GM18502 (cell line): Measurements from ENCODE around the gene TTC38.

Source experiments
- ATAC-seq: cut with Tn5 transposase; IDR thresholded peaks from one replicate; pipeline ENCODE4 v1.9.1; 2021; ENCODE audit warnings: mild to moderate bottlenecking; ENCODE audit not compliant: unreplicated experiment, poor library complexity

The TTC38 gene

DNA sequence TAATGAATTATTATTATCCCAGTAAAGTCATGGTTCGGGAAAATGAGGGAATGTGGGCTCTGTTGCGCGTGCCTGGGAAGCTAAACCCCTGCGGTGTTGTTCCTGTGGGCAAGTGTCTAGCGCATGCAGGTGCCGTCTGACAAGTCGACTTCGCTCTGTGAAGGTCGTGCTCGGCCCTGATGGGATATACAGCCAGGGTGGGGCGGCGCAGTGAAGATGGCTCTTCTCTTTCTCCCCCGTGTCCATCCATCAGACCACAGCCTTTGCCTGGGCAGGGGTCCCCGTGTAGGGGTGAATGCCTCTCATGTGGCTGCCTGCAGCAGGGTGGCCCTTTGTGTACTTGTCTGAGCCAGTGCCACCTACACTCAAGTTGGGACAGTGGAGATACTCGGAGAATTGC is 54.9 kb downstream of the TTC38 start:
- no peak for ATAC-seq

DNA sequence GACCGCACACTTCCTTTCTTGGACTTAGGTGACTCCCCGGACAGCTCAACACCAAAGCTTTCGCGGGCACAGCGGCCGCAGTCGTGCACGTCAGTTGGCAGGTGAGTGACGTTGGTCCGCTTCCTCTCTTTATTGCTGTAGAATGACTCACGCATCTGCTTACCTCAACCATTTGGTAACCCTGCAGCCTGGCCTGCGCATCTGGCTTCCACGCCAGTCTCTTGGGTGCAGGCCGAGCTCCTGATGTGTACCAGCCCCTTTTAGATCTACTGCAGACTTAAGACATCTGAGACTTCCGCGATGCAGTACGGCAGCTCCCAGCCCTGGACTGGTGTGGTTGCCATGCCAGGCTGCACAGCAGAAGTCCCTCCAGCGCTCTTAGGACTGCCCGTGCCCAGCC is 55.4 kb downstream of the TTC38 start:
- no peak for ATAC-seq

DNA sequence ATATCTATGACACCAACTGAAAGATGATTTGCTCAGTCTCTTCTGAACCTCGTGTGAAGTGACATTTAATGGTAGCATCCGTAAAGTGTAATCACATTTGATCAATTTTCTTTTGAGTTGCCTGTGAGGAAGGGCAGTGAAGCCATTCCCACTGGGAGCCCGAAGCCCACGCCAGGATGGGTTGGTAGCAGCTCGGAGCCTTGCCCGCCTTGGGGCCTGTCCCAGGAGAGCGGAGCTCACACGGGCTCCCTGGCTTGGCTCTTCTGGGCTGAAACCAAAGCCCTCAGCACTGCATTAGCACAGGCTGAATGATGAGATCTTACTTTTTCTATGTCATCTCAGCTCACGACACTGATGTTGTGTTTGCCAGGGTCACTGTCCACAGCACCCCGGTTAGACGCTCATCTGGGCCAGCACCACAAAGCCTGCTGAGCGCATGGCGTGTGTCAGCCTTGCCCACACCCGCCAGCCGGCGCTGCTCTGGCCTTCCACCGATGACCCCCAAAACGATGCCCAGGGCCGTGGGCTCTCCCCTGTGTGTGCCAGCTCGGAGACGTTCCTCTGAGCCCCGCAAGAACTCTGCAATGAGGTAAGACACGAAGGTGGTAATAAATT is 58.4 kb downstream of the TTC38 start:
- ATAC-seq, result no peak

DNA sequence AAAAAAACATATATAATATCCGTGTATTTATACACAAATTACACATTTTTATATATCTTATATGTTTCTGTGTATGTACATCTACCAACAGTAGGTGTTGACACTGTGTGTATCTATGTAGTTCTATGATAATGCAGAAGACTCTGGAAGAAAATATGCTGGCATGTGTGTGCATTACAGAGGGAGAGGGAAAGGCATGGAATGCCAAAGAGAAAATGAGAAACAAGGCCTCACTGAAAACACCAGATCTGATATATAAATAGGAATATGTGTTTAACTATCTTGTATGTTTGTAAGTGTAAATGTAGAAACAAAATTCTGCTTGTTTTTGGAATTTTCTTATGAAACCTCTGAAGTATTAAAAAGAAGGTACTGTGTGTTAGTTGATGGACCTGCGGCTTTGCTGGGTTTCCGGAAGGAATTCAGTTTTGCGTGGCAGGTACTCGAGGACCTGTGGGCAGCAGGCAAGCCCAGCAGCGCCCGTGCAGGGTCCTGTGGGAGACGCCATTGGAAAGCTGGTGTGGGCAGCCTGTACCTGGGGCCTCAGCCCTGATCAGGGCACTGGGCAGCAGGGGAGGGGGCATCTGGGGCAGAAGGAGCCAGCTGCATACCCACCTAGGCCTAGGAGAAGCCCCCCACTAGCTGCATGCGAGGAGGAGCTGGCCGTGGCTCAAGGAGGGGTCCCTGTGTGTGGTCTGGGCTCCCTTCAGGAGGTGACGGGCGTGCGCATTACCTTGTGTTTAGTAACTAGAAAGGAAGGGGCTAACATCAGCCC is 60.1 kb downstream of the TTC38 start:
- no peak for ATAC-seq

- no peak for ATAC-seq
These were observed 61.0 kb downstream of the TTC38 start for GRCh38 chr22:46328797-46329196.

DNA sequence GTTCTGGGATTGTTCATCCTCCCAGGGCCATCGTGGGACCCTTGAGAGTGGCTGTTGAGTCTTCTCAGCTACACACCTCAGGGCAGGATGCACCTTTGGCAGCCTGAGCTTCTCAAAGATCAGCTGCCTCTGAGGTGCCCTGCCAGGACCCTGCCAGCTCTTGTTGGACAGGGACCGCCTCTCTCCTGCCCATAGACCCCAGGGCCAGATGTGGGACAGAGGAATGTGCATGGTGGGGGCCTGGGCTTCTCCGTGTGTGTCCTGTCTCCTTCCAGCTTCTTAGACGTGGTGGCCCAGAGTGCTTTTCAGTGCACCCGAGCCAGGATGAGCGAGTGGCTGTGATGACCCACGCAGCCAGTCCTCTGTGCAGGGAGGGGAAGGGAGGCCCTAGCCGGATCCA is 61.8 kb downstream of the TTC38 start:
- ATAC-seq, result no peak

DNA sequence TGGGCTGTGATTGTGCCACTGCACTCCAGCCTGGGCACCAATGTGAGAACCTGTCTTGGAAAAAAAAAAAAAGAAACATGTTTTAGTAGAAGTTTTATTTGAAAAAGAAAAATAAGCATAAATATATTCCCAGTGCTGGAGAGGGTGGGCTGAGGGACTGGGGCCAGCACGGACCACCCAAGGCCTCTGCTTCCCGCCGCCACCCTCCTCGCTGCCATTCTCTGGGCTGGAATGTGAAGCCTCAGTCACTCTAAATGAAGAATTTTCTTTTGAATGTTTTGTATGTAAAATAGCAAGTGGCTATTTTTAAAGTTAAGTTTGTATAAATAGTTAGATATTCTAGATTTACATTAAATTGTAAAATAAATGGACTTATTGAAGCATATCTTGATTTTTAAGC is 62.6 kb downstream of the TTC38 start:
- no peak for ATAC-seq

- ATAC-seq, result no peak
These were observed 63.7 kb downstream of the TTC38 start for GRCh38 chr22:46331496-46331895.

- ATAC-seq, result peak; percentile 86
These were observed 67.7 kb downstream of the TTC38 start, which contains the start of gene TRMU for GRCh38 chr22:46335201-46336118. TSS of gene TRMU (plus strand) at chr22:46335714. CDS start at chr22:46335765, 51 bp downstream.

GRCh38 chr22:46336119-46337078 is 68.6 kb downstream of the TTC38 start:
- no peak for ATAC-seq

- ATAC-seq, result no peak
These were observed 70.1 kb downstream of the TTC38 start for GRCh38 chr22:46337870-46338269.

DNA sequence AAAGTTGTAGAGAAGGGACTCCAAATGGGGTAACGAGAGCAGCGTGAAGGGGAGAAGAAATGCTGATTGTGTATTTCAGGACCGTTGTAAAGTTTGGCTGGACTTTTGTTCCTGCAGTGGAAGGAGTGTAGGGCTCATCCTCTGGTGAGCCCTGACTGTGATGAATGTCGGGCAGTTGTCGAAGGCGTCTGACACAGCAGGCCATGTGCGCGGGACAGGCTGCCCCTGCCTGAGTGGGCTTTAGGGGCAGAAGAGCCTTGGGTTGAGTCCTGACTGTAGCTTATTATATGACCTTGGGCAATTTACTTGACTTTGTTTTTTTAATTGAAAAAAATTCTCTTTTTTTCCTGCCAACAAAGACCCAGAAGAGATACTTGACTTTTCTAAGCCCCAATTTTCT is 70.8 kb downstream of the TTC38 start:
- ATAC-seq, result no peak

GRCh38 chr22:46339956-46340355 is 72.1 kb downstream of the TTC38 start:
- no peak for ATAC-seq

- ATAC-seq, result no peak
These were observed 72.9 kb downstream of the TTC38 start for GRCh38 chr22:46340676-46341075.
